ENCODE results near the gene KRTAP10-2. TPM values are rescaled to one million over a fixed set of nuclear protein-coding genes. Genes with fewer than 3 reads are reported as not detected.

Gene KRTAP10-2
- total RNA-seq, 1 experiment from 2014 or later, result not detected

DNA sequence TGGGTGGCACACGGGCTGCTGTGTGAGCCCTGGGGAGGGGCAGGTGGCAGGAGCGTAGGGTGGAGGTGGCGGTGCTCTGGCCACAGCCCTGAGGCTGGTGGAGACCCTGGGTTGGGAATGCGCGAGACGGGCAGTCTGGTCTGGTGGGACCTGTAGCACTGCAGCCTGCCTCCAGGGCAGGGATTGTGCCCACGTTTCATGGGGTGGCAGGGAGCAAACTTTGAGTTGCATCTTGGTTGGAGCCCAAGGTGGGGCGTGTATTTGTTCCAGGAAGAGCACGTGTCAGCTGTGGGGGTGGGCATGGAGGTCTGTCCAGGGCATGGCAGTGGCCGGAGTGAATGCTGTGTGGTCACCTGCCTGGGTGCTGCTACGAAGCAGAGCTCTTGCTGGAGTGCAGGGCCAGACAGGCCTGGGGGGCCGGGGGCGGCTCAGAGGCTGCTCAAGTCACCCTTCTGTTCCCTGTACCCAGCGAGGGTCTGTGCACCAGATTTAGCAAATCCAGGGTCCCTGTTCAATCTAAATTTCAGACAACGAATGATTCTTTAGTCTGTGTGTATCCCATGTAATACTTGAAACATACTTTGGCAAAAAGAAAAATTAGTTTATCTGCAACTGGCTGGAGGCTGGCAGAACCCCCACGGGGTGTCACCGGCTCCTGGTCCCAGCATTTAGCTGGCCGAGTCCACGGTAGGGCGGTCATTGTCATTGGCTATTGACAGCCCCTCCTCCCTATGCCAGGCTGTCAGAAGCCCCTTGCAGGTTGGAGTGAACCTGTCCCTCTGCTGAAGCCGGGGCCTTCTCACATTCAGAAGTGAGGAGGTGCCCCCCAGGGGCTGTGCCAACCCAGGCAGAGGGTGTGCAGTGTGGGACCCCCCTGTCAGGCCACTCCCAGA is 38.6 kb downstream of the KRTAP10-2 start:
- ChIA-PET CTCF (no interaction called here), POLR2A (no interaction called here), RAD21 (ENCODE audit: low non-redundant PET in 1 of 2, low total read pairs in 2 of 2, uncharacterized antibody in 2 of 2, unreplicated experiment in 2 of 2) (no interaction called here)
- H3K9me3 ChIP-seq (ENCODE audit: control insufficient read depth in 1 of 2, insufficient read depth in 1 of 2, low read depth in 1 of 2, low read length in 2 of 2), result no peaks in the 10 kb centered on the region
- no peak for DNase-seq (ENCODE audit: low read depth, low spot score)
- no peak overlapping the region for H3K4me3 ChIP-seq (replicated peaks in 1 of 2; ENCODE audit: low read depth in 1 of 2, low read length in 2 of 2)
- H3K9ac ChIP-seq (ENCODE audit: low read length), result no peak overlapping the region
- H3K27ac ChIP-seq (ENCODE audit: low read depth, low read length), result no peak overlapping the region
- no peak overlapping the region for H2AFZ ChIP-seq (ENCODE audit: low read depth, low read length, poor library complexity, severe bottlenecking)
- no peak for TF ChIP-seq RAD21 (IDR thresholded peaks at IDR 0.05; ENCODE audit: low read depth)
- TF ChIP-seq POLR2AphosphoS5 (IDR thresholded peaks at IDR 0.05; ENCODE audit: low read depth, low read length), result no peak
- TF ChIP-seq ELF1 (IDR thresholded peaks at IDR 0.05; ENCODE audit: borderline replicate concordance, low read depth), result no peak
- TF ChIP-seq, protein P1, sequence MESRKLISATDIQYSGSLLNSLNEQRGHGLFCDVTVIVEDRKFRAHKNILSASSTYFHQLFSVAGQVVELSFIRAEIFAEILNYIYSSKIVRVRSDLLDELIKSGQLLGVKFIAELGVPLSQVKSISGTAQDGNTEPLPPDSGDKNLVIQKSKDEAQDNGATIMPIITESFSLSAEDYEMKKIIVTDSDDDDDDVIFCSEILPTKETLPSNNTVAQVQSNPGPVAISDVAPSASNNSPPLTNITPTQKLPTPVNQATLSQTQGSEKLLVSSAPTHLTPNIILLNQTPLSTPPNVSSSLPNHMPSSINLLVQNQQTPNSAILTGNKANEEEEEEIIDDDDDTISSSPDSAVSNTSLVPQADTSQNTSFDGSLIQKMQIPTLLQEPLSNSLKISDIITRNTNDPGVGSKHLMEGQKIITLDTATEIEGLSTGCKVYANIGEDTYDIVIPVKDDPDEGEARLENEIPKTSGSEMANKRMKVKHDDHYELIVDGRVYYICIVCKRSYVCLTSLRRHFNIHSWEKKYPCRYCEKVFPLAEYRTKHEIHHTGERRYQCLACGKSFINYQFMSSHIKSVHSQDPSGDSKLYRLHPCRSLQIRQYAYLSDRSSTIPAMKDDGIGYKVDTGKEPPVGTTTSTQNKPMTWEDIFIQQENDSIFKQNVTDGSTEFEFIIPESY (IDR thresholded peaks at IDR 0.05; ENCODE audit: extremely low read depth, insufficient replicate concordance, low read length), result no peak
- no peak for TF ChIP-seq SP1 (IDR thresholded peaks at IDR 0.05; ENCODE audit: low read depth)
- no peak for TF ChIP-seq EZH2 (IDR thresholded peaks at IDR 0.05)
- TF ChIP-seq SIN3A (IDR thresholded peaks at IDR 0.05; ENCODE audit: low read depth), result no peak
- no peak for TF ChIP-seq CEBPB (IDR thresholded peaks at IDR 0.05; ENCODE audit: low read depth)
- TF ChIP-seq POLR2A (IDR thresholded peaks at IDR 0.05; ENCODE audit: borderline replicate concordance, extremely low read depth, insufficient read depth, insufficient read length), result no peak
- H3K79me2 ChIP-seq (ENCODE audit: insufficient read depth, low read length), result peaks cover 1% of the 10 kb centered on the region; the same call in 1 of the 2 replicates
- BruUV-seq (replicated peaks), result no TSS peak
- ATAC-seq, result no peak
- no peaks in the 10 kb centered on the region for H3K36me3 ChIP-seq (ENCODE audit: control insufficient read depth in 1 of 2, insufficient read depth in 2 of 2, low read length in 2 of 2)
- no peaks in the 10 kb centered on the region for H4K20me1 ChIP-seq (ENCODE audit: insufficient read depth)
- peaks cover 12 to 21% of the 10 kb centered on the region in 2 experiments for H3K4me1 ChIP-seq (ENCODE audit: control insufficient read depth in 1 of 2, insufficient read depth in 2 of 2, low read length in 2 of 2)
- intact Hi-C loops (cut with micrococcal nuclease), result loop anchor here (10.0 kb wide), 1 partner anchor 622 kb away; no protein-coding TSS in a partner anchor
- H3K9me2 ChIP-seq (ENCODE audit: insufficient read depth), result no peaks in the 10 kb centered on the region
- no peak overlapping the region for H3K4me2 ChIP-seq (ENCODE audit: low read length)
- no peaks in the 10 kb centered on the region for H3K27me3 ChIP-seq (ENCODE audit: insufficient read depth, low read length)

Data from HCT116 (cell line).